Eye (tissue), 1 donor: ENCODE results near the gene ONECUT1.

Source experiments
- DNase-seq: peaks from one replicate; pipeline ENCODE4 v3.0.0-alpha.2; 2015

Gene ONECUT1

DNA sequence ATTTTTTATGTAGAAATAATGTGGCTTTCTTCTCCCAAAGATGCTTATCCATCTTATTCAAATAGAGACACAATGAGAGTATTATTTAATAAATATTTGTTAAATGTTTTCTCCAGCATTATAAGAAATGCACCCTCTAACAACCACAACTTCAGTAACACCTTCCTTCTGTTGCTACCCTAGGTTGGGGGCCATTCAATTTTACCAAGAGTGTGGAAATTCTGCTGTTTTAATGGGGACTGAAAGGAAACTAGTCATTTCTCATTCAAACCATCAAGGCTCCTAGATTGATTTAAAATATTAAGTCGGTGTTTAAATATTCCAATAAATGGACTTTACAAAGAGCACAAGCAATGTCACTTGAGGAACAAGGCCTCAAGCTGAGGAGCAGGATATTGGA lies 7.6 kb downstream of the ONECUT1 start:
- DNase-seq: no peak

DNA sequence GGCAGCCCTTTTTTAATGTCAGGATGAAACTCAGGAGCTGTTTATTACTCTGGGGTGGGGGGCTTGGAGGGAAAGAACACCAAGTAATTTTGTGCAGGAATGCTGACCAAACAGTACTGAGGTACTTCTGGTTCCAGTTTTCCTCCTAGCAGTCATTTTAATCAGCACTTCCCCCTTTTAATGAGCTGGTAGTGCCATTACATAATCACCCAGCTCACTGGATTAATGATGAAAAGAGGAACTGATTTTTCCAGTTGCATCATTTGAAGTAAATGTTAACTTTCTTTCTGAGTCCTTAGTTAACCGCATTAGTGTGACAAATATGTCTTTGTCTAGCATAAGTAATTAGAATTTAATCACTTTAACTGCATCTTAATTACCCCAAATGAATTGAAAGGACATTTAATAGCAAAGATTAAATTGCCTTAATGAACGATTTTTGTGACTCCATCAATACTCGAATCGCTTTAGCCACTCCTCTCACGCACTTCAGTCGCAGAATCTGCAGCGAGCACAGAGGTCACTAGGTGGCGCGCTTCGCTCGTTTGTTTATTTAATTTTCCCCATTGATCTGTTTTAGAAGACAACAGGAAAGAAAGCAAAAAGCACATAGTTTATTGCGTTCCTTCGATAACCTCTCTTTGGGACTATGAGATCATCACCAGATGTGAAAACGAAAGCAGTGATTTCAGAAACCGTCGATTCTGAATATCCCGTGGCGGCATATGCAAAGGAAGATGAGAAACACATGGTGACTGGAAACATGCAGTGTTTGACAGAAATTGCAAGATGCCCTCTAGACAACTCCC lies 9.8 kb downstream of the ONECUT1 start:
- DNase-seq: peak; percentile 94

DNA sequence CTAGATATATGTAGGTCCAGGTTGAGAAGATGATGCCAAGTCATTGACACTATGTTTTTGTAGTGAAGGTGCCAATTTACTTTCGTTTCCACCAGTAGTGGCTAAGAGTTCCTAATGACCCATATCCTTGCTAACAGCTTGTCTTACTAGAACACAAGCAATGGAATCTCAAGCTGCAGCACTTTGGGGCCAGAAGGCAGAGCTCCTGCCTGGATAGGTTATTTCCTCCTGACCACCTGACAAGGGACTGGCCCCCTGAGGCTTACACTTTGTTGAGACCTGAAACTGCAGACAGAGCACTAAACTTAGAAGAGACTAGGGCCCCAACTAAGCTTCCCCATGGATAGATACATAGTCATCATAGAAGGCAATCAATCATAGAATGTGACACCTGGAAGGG lies 11.7 kb downstream of the ONECUT1 start:
- no peak for DNase-seq

DNA sequence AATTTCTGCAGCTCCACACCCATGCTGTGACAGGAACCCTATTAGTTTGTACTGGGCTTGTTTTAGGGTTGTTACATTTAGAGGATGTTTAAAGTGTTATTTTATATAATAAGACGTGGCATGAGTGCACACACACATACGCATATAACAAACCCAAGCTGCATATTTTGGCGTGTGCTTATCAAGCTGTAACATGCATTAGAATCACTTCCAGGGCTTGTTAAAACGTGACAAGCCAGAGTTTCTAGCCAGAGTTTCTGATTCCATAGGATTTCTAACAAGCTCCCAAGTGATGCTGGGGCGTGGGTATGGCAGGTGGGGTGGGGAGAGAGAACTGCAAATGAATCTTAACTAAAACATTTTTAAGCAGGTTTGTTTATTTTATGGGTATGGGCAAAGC lies 17.4 kb downstream of the ONECUT1 start:
- DNase-seq: no peak

DNA sequence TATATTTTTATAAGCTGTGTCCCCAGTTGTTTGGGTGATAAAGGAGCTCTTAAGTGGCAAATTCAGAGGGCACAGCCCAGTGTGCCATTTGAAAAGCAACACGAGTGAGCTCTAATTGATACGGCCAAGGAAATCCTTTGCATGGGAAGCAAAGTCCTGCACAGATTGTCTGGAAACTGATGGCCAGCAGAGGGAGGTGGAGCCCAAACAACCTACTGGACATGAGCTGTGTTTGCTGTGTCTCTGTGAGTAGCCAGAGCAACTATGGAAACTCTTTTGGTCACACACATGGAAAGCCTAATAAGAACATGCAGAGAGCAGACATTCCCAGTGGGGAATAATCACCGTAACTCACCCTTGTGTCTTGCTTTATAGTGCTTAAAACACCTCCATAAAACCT lies 24.4 kb downstream of the ONECUT1 start:
- DNase-seq: peak; percentile 31

DNA sequence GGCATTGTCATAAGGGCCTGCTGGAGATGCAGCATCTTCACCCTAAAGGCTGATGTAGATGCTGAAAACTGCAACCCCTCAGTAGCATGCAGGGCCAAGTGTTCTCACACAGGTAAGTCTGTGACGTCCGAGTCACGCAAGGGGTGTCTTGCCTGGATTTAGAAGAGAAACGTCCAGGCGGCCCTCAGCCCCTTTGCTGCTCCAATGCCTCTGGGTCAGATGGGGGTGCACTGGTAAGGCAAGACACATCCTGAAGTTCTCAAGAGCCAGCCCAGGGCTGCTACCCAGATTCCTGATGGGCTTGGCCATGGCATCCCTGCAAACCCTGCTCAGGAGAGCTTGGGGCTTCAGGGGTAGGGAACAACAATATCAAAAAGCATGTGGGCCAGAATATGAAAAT lies 25.4 kb downstream of the ONECUT1 start:
- no peak for DNase-seq

DNA sequence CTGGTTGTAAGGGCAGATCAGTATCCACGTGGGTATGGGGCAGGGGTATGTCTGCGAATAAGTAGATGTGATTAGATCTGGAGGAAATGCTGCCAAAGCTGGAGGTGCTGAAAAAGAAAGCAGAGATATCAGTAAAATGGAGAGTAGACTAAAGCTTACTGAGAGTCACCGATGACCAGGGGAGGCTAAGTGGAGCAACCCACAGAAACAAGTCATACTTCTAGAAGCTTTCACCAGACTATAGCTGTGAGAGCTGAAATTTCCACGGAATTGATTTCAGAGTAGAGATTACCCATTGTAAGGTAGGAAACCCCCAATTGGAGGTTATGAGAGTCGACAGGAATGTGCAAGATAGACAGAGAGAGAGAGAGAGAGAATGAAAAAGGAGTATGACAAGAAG lies 27.5 kb downstream of the ONECUT1 start:
- no peak for DNase-seq

DNA sequence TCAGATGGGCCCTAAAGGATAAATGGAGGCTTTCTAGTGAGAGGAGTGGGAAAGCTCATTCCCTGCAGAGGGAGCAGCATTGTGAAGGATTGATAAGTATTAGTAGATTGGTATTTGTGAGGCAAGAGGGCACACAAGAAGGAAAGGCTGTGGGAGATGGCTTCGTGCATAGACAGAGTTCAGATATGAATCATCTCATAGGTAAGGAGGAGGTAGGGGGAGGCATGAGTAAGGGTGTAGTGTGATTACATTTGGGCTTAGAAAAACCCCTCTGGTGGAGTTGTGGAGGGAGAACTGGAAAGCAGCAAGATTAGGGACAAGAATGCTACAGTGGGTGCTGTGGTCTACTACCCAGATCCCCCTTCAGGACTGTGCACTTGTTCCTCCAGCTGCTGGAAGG lies 29.6 kb downstream of the ONECUT1 start:
- DNase-seq: no peak

DNA sequence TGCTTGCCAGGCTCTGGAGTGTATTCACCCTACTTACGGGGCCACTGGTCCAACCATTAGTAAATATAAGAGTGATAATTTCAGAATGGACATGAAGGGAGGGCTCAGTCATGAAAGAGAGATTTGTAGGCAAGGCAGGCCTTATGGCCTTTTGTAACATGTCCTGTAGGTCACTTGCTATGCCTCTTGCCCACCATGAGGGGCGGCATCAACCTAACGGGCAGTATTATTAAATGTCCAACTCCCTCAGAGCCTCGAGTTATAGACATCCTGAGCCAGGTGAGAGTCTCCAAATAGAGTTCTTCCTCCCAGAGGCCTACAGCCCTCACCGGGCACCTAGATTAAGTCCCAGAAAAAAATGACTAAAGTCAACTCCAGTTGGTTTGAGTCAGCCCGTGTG lies 30.2 kb downstream of the ONECUT1 start:
- DNase-seq: no peak

DNA sequence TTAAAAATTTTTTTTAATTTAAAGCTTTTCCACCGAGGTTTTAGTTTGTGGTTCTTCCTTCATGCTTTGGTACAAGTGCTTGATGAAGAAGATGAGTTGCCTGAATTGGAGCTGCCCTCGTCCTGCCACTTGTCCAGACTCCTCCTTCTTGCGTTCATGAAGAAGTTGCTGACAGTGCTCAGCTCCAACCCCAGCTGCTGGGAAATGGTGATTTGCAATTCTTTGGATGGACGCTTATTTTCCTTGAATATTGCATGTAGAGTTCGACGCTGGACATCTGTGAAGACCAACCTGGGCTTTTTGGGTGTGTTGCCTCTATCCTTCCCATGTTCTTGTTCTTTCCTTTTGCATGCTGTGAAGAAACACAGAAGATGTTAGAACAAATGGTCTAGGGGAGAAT lies 32.6 kb downstream of the ONECUT1 start:
- DNase-seq: no peak

DNA sequence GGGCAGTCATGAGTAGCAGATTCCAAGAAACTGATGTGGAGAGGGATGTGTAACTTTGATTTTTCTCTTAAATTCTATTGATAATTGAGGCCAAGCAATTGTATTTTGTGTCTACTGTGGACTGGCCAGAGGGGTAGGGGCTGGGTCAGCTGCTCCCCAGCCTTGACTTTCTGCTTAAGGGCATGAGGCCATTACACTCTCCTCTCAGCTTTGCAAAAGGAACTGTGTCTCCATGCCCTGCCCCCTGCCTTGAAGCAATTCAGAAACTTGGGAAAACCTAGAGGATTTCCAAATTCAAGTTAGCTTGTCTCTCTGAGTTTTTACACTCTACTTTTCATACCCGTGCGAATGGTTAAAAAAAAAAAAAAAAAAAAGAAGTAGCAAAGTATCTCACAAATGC lies 38.6 kb downstream of the ONECUT1 start:
- DNase-seq: no peak

DNA sequence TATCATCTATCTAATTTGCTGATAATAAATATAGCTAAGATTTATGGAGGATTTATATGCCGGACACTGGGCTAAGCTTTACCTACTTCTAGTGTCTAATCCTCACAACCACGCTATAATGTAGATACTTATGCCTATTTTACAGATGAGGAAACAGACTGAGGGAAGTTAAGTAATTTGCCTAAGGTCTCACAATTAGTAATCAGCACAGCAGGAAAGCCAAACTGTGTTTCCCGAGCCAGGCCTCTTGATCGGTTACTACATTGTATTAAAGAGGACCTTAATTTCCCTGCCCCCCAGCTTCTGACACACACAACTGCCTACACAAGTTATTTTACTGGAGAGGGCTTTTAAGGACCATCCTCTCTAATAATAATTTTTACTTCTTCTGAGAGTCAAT lies 40.9 kb downstream of the ONECUT1 start:
- no peak for DNase-seq

DNA sequence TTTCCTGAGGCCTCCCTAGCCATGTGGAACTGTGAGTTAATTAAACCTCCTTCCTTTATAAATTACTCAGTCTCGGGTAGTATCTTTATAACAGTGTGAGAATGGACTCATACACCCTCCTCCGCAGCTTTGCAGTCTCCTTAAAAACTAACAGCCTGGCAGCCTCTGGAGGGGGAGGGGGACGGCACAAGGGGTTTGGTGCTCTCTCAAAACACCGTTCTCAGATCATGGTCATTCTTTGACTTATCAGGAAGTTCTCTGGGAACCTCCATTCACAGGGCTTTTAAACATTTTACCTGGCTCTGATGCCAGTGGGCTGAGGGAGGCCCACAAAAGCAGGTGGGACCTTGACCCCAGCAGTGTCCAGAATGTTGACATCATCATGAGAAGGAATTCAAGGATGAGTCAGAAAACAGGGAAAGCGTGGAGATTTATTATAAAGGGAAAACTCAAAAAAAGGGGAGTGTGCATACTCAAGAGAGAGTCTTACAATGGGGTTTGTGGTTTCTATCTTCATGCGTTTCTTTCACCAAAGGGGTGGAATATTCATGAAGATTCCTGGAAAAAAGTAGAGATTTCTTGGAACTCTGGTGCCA lies 43.9 kb downstream of the ONECUT1 start:
- DNase-seq: no peak

DNA sequence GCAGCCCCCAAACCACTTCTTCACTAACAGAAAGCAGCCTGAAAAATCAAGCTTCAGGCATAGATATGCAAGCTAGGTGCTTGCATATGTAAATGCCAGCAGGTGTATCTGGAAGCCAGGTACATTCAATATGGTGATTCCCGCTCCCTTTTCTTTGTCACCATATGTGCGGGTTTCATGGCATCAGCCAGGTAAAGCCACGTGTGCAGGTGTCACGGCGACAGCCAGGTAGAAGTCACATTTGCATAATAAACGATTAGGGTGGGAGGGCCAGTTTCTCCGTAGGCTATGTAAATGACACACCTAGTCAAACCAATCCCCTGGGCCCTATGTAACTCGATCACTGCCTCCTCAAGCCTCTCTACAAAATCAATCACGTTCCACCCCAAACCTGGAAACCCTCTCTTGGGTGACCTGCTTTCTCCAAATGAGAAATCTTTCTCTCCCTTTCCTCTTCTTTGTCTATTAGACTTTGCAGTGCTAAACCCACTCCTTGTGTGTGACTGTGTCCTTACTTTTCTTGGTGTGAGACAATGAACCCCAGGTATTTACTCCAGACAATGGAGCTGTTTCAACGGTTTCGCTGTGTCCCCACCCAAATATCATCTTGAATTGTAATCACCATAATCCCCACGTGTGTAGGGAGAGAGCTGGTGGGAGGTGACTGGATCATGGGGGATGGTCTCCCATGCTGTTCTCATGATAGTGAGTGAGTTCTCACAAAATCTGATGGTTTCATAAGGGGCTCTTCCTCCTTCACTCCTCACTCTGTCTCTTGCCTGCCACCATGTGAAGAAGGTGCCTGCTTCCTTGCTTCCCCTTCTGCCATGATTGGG lies 44.6 kb downstream of the ONECUT1 start:
- no peak for DNase-seq

DNA sequence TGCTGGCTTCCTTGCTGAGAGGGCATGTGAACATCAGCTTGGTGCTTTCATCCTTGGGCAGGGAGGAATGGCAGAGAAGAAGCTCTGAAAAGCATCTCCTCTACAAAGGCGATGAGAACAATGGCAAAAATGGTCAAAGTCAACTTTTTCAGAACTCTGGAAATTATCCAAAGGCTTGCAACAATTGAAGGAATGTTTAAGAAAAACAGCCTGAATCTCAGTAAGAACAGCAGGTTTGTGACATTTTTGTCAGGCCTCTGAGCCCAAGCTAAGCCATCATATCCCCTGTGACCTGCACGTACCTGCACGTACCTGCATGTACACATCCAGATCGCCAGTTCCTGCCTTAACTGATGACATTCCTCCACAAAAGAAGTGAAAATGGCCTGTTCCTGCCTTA lies 51.8 kb downstream of the ONECUT1 start:
- no peak for DNase-seq

DNA sequence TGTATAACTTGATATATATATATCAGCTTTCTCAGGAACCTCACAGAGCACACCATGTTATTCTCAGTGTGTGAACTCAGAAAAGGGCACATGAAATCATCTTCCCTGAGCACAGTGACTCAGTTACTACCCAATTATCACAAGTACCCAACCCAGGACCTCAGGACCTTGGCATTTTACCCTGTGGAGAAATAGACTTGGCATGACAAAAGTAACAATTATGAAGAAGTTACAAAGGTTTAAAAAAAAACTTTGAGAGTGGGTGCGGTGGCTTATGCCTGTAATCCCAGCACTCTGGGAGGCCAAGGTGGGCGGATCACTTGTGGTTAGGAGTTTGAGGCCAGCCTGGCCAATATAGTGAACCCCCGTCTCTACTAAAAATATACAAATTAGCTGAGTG lies 52.4 kb downstream of the ONECUT1 start:
- no peak for DNase-seq

DNA sequence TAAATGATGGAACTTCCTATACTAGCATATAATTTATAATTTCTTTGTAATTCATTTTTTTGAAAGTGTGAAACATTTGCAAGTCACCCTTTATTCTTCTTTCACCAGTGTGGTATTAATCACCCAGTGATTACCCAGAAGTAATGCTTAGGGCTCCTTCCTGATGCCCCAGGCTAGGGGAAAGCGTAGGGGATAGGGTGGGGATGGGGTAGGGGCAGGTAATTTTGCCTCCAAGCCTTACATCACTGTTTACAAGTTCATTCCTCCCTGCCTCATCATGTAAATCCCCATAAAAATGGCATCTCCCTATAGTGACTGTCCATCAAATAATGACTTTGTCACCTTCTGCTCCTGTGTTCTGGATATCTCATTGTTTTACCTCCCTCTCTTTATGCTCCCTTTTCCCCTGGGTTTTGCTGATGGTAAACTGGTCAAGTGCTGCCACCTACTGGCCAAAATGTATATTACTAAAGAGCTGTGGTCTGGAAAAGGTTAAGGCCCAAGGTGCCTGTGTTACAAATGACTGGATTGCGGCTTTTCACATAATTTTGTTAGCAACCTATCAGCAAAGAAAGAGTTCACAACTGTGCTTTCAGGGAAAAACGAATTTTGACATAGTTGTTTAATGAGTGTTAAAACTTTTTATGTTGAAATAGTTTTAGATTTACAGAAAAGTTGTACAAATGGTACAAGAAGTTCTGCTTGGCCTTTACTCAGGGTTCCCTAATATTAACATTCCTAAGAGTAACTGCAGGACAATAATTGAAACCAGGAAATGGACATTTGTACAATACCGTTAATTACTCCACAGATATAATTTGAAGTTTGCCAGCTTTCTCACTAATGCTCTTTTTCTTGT lies 54.7 kb downstream of the ONECUT1 start:
- peak; percentile 95 for DNase-seq

DNA sequence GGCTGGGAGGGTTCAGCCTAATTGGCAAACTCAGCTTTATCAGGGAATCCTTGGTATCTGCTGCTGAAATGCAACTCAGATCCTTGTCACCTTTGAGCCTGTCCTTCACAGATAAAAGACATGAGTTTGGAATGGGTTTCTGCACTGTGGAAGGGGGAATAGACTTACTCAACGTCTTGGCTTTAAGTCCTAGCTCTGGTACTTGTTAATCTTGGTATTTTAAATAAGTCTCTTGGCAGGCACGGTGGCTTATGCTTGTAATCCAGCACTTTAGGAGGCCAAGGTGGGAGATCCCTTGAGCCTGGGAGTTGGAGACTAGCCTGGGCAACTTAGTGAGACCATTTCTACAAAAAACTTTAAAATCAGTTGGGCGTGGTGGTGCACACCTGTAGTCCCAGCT lies 55.8 kb downstream of the ONECUT1 start:
- DNase-seq: no peak

DNA sequence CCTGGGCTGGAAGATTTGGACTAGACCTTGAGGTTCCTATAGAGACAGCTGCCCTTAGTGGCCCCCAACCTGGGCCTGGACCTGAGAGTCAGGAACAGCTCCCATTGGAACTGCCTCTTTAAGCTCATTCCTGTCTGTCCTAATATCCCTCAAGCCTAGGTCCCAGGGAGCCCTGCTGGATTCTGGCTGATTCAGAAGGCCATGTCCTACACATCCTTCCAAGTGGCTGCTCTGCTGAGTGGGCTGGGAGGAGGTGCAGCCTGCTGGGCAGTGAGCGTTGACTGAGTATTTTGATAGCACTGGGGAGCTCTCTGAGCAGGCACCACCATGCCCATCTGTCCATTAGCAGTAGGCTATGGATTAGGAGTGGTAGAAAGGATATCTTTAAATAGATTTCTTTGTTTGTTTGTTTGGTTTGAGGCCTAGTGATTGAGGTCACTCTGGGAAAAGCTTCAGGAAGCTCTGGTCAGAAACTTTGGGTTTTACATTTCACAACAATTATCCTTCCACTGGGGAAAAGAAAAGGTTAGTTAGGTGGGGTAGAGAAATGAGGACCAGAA lies 56.4 kb downstream of the ONECUT1 start:
- peak; percentile 61 for DNase-seq

DNA sequence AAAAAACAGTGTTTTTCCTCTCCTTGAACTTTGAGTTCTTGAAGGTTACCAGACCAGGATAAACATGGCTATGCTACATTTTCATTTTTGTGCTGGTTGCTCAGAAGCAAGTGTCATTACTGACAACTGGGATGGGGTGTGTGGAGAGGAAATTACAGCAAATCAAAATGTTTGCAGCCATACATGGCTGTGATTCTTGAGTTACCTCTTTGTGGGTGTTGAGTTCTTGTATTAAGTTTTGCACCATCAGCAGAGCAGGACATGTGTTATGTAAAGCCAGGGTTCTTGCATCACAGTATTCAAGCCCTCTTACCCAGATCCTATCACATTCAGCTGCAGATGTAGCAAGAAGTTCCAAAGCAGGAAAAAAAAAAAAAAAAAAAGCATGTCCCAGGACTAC lies 57.0 kb downstream of the ONECUT1 start:
- no peak for DNase-seq

DNA sequence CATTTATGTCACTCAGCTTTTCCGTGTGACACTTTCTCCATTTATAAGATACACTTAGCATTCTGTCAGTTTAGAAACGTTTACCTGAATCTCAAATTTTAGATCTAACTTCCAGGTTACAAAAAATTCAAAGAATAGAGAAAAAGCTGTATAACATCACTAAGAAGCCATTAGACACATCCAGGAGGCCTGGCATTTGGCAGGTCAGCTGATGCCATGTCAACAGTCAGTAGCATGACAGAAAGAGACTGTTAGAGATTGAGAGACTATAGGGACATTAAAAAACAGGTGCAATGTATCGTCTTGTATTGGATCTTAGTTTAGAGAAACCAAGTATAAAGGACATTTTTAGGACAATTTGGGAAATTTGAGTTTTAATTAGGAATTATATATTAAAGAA lies 57.6 kb downstream of the ONECUT1 start:
- DNase-seq: no peak

DNA sequence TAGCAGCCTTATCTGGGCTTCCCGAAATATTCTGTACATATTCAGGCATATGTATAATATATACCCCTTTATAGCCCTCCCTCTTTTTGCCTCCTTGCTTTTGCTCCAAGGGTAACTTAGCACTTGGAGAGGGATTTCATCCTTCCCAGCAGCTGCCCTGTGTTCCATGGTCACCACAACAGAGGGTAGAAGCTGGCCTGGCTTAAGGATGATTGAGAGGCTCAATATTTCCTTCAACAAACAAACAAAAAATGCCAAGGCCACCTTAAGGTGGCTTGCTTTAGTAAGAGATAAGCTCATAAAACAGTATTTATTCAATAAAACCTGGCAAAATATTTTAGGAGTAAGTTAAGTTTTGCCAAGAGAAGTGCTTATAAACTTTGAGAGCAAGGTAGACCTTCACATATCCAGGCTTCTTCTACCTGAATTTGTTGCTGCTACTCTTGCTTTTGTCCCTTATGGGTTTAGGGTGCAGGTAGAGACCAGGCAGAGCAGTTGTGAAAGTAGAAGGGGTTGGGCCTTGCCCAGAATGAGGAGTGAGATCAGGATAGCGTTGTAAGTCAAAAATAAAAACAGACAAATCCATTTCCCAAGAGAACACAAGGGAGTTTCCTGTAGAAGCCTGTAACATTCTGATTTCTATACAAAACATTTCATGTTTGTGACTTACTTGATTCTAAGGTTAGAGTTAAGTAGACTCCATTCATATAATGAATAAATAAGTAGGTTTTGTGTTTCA lies 58.2 kb downstream of the ONECUT1 start:
- no peak for DNase-seq
